Keratinocyte (primary cell): ENCODE data around the gene CTNNBL1.

Experiments used
- CTCF ChIP-seq, 3 experiments: IDR thresholded peaks in 1 of 3; conservative IDR thresholded peaks in 1 of 3; optimal IDR thresholded peaks in 1 of 3; 2 replicates in 2 of 3; 3 replicates in 1 of 3; pipeline versions ENCODE3 to v1.5.1; 2011; ENCODE audit warnings: low read length in 3 of 3, mild to moderate bottlenecking in 3 of 3, moderate library complexity in 2 of 3, control low read depth in 1 of 3, inconsistent platforms in 1 of 3; ENCODE audit not compliant: insufficient read depth in 2 of 3; ENCODE audit errors: extremely low read depth in 1 of 3
- EZH2 ChIP-seq: IDR thresholded peaks from one replicate; pipeline ENCODE4 v1.6.1; 2012; ENCODE audit warnings: inconsistent platforms, mild to moderate bottlenecking, low read length, moderate library complexity

DNA sequence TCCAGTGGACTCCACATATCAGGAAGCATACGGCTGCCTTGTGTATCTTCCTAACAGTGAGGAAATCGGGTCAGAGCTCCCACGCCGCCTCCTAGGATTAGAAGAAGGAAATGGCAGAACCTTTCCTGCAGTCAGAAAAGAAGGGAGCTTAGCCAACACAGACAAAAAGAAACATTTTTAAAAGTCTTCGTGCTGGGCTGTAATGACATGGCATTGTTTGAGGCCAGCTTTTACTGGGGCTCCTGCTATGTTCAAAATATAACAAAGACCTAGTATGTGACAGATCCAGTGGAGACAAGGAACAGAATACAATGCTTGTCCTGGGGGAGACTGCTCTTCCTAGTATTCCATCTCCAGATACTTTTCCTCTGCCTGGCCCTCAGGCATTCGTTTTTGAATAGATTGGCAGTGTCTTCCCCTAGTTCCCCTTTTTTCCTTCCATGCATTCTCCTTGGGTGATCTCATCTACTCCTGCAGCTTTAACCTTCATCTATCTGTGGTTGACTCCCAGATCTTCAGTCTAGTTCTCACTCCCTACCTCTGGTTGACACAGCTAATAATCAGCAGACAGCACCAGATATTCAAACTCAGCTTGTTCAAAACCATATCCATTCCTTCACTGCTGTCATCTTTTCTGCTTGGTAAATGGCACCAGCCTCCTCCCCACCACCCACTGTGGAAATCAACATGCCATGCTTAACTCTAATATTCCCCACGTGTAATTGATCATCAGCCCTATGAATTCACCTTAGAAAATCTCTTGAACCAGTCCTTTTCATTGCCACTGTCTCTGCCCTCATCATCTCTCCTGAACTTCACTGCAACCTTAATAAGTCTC lies 114.6 kb downstream of the CTNNBL1 start:
- TF ChIP-seq EZH2 (no peak), CTCF (optimal IDR thresholded peaks at IDR 0.05 in 1 of 3, IDR thresholded peaks at IDR 0.05 in 1 of 3, conservative IDR thresholded peaks at IDR 0.05 in 1 of 3; ENCODE audit: extremely low read depth in 1 of 3, insufficient read depth in 2 of 3, low read length in 3 of 3) (no peak)
